Measurements from ENCODE around the gene AGAP1.

GRCh38 chr2:235557903-235558302, 64.1 kb downstream of the AGAP1 start:
- TF ChIP-seq, protein P1, sequence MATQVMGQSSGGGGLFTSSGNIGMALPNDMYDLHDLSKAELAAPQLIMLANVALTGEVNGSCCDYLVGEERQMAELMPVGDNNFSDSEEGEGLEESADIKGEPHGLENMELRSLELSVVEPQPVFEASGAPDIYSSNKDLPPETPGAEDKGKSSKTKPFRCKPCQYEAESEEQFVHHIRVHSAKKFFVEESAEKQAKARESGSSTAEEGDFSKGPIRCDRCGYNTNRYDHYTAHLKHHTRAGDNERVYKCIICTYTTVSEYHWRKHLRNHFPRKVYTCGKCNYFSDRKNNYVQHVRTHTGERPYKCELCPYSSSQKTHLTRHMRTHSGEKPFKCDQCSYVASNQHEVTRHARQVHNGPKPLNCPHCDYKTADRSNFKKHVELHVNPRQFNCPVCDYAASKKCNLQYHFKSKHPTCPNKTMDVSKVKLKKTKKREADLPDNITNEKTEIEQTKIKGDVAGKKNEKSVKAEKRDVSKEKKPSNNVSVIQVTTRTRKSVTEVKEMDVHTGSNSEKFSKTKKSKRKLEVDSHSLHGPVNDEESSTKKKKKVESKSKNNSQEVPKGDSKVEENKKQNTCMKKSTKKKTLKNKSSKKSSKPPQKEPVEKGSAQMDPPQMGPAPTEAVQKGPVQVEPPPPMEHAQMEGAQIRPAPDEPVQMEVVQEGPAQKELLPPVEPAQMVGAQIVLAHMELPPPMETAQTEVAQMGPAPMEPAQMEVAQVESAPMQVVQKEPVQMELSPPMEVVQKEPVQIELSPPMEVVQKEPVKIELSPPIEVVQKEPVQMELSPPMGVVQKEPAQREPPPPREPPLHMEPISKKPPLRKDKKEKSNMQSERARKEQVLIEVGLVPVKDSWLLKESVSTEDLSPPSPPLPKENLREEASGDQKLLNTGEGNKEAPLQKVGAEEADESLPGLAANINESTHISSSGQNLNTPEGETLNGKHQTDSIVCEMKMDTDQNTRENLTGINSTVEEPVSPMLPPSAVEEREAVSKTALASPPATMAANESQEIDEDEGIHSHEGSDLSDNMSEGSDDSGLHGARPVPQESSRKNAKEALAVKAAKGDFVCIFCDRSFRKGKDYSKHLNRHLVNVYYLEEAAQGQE (IDR thresholded peaks at IDR 0.05; ENCODE audit: borderline replicate concordance) = no peak
- TF ChIP-seq, protein P2, sequence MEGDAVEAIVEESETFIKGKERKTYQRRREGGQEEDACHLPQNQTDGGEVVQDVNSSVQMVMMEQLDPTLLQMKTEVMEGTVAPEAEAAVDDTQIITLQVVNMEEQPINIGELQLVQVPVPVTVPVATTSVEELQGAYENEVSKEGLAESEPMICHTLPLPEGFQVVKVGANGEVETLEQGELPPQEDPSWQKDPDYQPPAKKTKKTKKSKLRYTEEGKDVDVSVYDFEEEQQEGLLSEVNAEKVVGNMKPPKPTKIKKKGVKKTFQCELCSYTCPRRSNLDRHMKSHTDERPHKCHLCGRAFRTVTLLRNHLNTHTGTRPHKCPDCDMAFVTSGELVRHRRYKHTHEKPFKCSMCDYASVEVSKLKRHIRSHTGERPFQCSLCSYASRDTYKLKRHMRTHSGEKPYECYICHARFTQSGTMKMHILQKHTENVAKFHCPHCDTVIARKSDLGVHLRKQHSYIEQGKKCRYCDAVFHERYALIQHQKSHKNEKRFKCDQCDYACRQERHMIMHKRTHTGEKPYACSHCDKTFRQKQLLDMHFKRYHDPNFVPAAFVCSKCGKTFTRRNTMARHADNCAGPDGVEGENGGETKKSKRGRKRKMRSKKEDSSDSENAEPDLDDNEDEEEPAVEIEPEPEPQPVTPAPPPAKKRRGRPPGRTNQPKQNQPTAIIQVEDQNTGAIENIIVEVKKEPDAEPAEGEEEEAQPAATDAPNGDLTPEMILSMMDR (IDR thresholded peaks at IDR 0.05; ENCODE audit: poor library complexity, severe bottlenecking) = no peak
- no peak for TF ChIP-seq RAD21 (conservative IDR thresholded peaks at IDR 0.05)
- TF ChIP-seq TAF1 (IDR thresholded peaks at IDR 0.05; ENCODE audit: low read depth) = no peak
- TF ChIP-seq POLR2AphosphoS5 (IDR thresholded peaks at IDR 0.05) = no peak
- no peak for TF ChIP-seq SMC3 (conservative IDR thresholded peaks at IDR 0.05; ENCODE audit: poor library complexity)
- no peak for TF ChIP-seq EZH2 (IDR thresholded peaks at IDR 0.05; ENCODE audit: borderline replicate concordance, insufficient read depth, low read length, poor library complexity, severe bottlenecking)
- no peak for TF ChIP-seq MXI1 (conservative IDR thresholded peaks at IDR 0.05; ENCODE audit: poor library complexity, severe bottlenecking)
- TF ChIP-seq EP300 (conservative IDR thresholded peaks at IDR 0.05; ENCODE audit: poor library complexity, severe bottlenecking) = no peak

Measured in neural cell (in vitro differentiated cells).